CD14-positive monocyte (primary cell): ENCODE measurements around the gene DAPK1. TPM values are rescaled to one million over a fixed set of nuclear protein-coding genes. Genes with fewer than 3 reads are reported as not detected.

ENCODE experiments used
- DNase-seq, 3 donors: peaks; one replicate each; pipeline ENCODE4 v3.0.0-alpha.2; 2011 to 2022
- H2AFZ ChIP-seq: 2 replicates; pipeline ENCODE4 v1.6.0; 2012; ENCODE audit warnings: mild to moderate bottlenecking, low read depth, low read length, inconsistent platforms; ENCODE audit not compliant: insufficient read depth, poor library complexity, severe bottlenecking
- H3K27ac ChIP-seq, 2 donors: 1 replicate in 1 of 2; 2 replicates in 1 of 2; pipeline ENCODE4 v1.5.1; 2012 to 2013; ENCODE audit warnings: low read length in 2 of 2, control low read depth in 1 of 2, inconsistent platforms in 1 of 2, low read depth in 1 of 2, mild to moderate bottlenecking in 1 of 2
- H3K27me3 ChIP-seq, 2 donors: one replicate each; pipeline versions ENCODE4 v1.6.0 to v1.6.1; 2011 to 2013; ENCODE audit warnings: low read length in 2 of 2; ENCODE audit not compliant: control insufficient read depth in 2 of 2, insufficient read depth in 2 of 2
- H3K36me3 ChIP-seq, 2 donors: replicated peaks in 1 of 2; 1 replicate in 1 of 2; 2 replicates in 1 of 2; pipeline versions ENCODE4 v1.5.1 to v1.6.1; 2012 to 2013; ENCODE audit warnings: low read length in 2 of 2, control low read depth in 1 of 2, inconsistent platforms in 1 of 2, mild to moderate bottlenecking in 1 of 2; ENCODE audit not compliant: insufficient read depth in 2 of 2, control insufficient read depth in 1 of 2
- H3K4me1 ChIP-seq, 2 donors: 1 replicate in 1 of 2; 2 replicates in 1 of 2; pipeline versions ENCODE4 v1.5.1 to v1.6.1; 2012 to 2013; ENCODE audit warnings: low read length in 2 of 2, control low read depth in 1 of 2, inconsistent platforms in 1 of 2, mild to moderate bottlenecking in 1 of 2, moderate library complexity in 1 of 2; ENCODE audit not compliant: insufficient read depth in 2 of 2, control insufficient read depth in 1 of 2
- H3K4me2 ChIP-seq: replicated peaks from 2 replicates; pipeline ENCODE3; 2012; ENCODE audit warnings: low read length, moderate library complexity, mild to moderate bottlenecking; ENCODE audit not compliant: poor library complexity, severe bottlenecking; ENCODE audit errors: extremely low read depth
- H3K4me3 ChIP-seq, 3 experiments: fragments of 200-600 bp in 1 of 3; sonication (generic) in 1 of 3; replicated peaks in 1 of 3; 1 replicate in 2 of 3; 2 replicates in 1 of 3; pipeline ENCODE4 v1.5.1; 2011 to 2013; ENCODE audit warnings: low read length in 3 of 3, mild to moderate bottlenecking in 3 of 3, control low read depth in 2 of 3, low read depth in 2 of 3, inconsistent platforms in 1 of 3, moderate library complexity in 1 of 3
- H3K79me2 ChIP-seq: 2 replicates; pipeline ENCODE4 v1.6.0; 2012; ENCODE audit warnings: mild to moderate bottlenecking, control low read depth, inconsistent platforms, low read length, moderate library complexity; ENCODE audit not compliant: insufficient read depth
- H3K9ac ChIP-seq: 2 replicates; pipeline ENCODE4 v1.6.0; 2017; ENCODE audit warnings: low read length, mild to moderate bottlenecking; ENCODE audit not compliant: insufficient read depth, poor library complexity, severe bottlenecking
- H3K9me3 ChIP-seq, 2 donors: replicated peaks in 1 of 2; 1 replicate in 1 of 2; 2 replicates in 1 of 2; pipeline versions ENCODE4 v1.5.1 to v1.6.1; 2012 to 2013; ENCODE audit warnings: low read length in 2 of 2, control low read depth in 1 of 2; ENCODE audit not compliant: control insufficient read depth in 1 of 2, insufficient read depth in 1 of 2
- H4K20me1 ChIP-seq: 2 replicates; pipeline ENCODE4 v1.6.0; 2012; ENCODE audit warnings: mild to moderate bottlenecking, low read length, control low read depth, moderate library complexity; ENCODE audit not compliant: insufficient read depth
- H3K27ac Mint-ChIP-seq, 7 donors: one replicate each; pipeline ENCODE4 v1.8.0; 2020; ENCODE audit warnings: mild to moderate bottlenecking in 7 of 7, mixed read lengths in 7 of 7, moderate library complexity in 6 of 7, inconsistent platforms in 2 of 7
- H3K27me3 Mint-ChIP-seq, 3 donors: one replicate each; pipeline ENCODE4 v1.8.0; 2021 to 2022; ENCODE audit warnings: low read depth in 3 of 3, mild to moderate bottlenecking in 3 of 3, mixed read lengths in 3 of 3, moderate library complexity in 3 of 3, inconsistent platforms in 1 of 3
- H3K36me3 Mint-ChIP-seq, 2 donors: one replicate each; pipeline ENCODE4 v1.8.0; 2020; ENCODE audit warnings: mixed read lengths in 2 of 2, inconsistent platforms in 1 of 2, mild to moderate bottlenecking in 1 of 2
- H3K4me1 Mint-ChIP-seq: one replicate; pipeline ENCODE4 v1.8.0; 2020; ENCODE audit warnings: mild to moderate bottlenecking, mixed read lengths
- H3K4me3 Mint-ChIP-seq, 2 donors: one replicate each; pipeline ENCODE4 v1.8.0; 2020; ENCODE audit warnings: mild to moderate bottlenecking in 2 of 2, mixed read lengths in 2 of 2, moderate library complexity in 1 of 2
- H3K9me3 Mint-ChIP-seq, 7 donors: one replicate each; pipeline ENCODE4 v1.8.0; 2020 to 2022; ENCODE audit warnings: mixed read lengths in 7 of 7, mild to moderate bottlenecking in 6 of 7, moderate library complexity in 6 of 7, inconsistent platforms in 2 of 7
- WGBS: methylation state at CpG from one replicate; pipeline ENCODE4 v1.1.5; 2013; ENCODE audit warnings: missing lambda C conversion rate; ENCODE audit not compliant: insufficient coverage; 5-methylcytosine and 5-hydroxymethylcytosine counted together
- intact Hi-C, 2 donors: fragments of 100-400 bp; cut with micrococcal nuclease; formaldehyde crosslinking; loops; one replicate each; pipeline versions ENCODE4 v1.15.0 to v1.15.1; 2023
- polyA plus RNA-seq, 3 donors: library from polyadenylated mRNA; depleted of rRNA in 1 of 3; unstranded in 2 of 3; stranded (reverse) in 1 of 3; fragments of 300-500 nt in 2 of 3; fragments of >200 nt in 1 of 3; fragmentation: Illumina TruSeq in 2 of 3; gene quantifications; 1 replicate in 2 of 3; 2 replicates in 1 of 3; pipeline ENCODE4 v1.2.3, GENCODE V29; 2012 to 2021
- TF ChIP-seq, protein P1 (sequence below): fragments of 200-600 bp; IDR thresholded peaks from one replicate; pipeline ENCODE4 v1.8.0; 2022; ENCODE audit warnings: antibody characterized with exemption, mild to moderate bottlenecking

Gene DAPK1
- polyA plus RNA-seq, 3 donors: 24.1 to 102 (median 44.4) TPM

DNA sequence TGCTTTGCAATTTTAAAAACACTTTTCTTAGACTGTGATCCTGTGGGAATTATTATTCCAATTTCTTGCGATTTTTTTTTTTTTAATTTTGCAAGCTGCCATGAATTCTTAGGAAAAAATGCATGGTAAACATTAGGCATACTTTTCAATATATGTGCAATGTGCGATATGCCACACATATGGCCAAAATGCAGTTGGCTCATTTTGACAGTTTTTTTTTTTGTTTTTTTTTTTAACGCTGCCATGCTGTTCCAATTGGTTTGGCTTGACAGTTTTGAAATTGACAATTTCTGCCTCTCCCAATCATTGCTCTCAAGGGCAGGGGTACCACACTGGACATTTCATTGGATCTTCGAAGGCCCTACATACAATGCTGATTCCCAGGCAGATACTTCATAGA, 36.4 kb downstream of the DAPK1 start:
- Histone ChIP-seq H3K9me3 (no peaks in the 10 kb centered on the region), H3K79me2 (peaks cover 31% of the 10 kb centered on the region), H3K27me3 (no peaks in the 10 kb centered on the region), H4K20me1 (peaks cover 75% of the 10 kb centered on the region), H3K4me2 (no peak overlapping the region), H3K9ac (no peak overlapping the region), H3K4me1 (peaks cover 25 to 28% of the 10 kb centered on the region in 2 donors), H3K36me3 (no peaks in the 10 kb centered on the region), H3K27ac (no peak overlapping the region), H2AFZ (no peak overlapping the region), H3K4me3 (no peak overlapping the region)
- Mint-ChIP-seq H3K27ac (no peak overlapping the region), H3K4me1 (peaks cover 35% of the 10 kb centered on the region), H3K27me3 (peaks cover 0 to 2% (median 0%) of the 10 kb centered on the region in 3 donors), H3K36me3 (peaks cover 16 to 30% of the 10 kb centered on the region in 2 donors), H3K4me3 (no peak overlapping the region), H3K9me3 (no peaks in the 10 kb centered on the region)
- intact Hi-C loops: no loop called here
- TF ChIP-seq, protein P1, sequence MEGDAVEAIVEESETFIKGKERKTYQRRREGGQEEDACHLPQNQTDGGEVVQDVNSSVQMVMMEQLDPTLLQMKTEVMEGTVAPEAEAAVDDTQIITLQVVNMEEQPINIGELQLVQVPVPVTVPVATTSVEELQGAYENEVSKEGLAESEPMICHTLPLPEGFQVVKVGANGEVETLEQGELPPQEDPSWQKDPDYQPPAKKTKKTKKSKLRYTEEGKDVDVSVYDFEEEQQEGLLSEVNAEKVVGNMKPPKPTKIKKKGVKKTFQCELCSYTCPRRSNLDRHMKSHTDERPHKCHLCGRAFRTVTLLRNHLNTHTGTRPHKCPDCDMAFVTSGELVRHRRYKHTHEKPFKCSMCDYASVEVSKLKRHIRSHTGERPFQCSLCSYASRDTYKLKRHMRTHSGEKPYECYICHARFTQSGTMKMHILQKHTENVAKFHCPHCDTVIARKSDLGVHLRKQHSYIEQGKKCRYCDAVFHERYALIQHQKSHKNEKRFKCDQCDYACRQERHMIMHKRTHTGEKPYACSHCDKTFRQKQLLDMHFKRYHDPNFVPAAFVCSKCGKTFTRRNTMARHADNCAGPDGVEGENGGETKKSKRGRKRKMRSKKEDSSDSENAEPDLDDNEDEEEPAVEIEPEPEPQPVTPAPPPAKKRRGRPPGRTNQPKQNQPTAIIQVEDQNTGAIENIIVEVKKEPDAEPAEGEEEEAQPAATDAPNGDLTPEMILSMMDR: no peak
- 88% methylated on average over 1 of the region's 4 CpGs for WGBS
- no peak for DNase-seq

DNA sequence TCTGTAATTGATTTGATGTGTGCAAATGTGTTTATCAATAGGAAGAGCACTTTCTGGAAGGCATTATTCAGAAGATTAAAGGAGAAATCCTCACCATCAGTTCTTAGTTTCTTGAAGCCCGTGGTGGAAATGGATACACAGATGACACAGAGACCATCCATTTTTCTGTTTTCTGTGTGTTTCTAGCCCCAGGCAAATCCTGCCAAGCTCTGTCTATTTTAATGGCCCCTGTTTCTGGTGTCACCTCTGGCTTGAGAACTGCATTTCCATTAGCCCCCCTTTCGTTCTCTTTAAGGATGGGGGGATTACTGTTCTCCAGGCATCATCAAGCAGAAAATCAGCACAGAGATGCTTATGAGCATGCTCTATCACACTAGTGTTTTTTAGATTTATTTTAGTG, 37.3 kb downstream of the DAPK1 start:
- H3K36me3 ChIP-seq: peaks cover 0 to 8% of the 10 kb centered on the region in 2 donors
- peaks cover 25% of the 10 kb centered on the region for H3K4me1 Mint-ChIP-seq
- peaks cover 21 to 37% of the 10 kb centered on the region in 2 donors for H3K36me3 Mint-ChIP-seq
- no peak for DNase-seq
- intact Hi-C loops: no loop called here
- H3K4me3 Mint-ChIP-seq: no peak overlapping the region
- H3K9me3 Mint-ChIP-seq: no peaks in the 10 kb centered on the region
- H3K4me3 ChIP-seq: no peak overlapping the region
- peaks cover 17 to 19% of the 10 kb centered on the region in 2 donors for H3K4me1 ChIP-seq
- H3K27ac Mint-ChIP-seq: peak overlapping the region in 1 of 7 donors; percentile 33
- TF ChIP-seq, protein P1: no peak
- peaks cover 75% of the 10 kb centered on the region for H4K20me1 ChIP-seq
- H3K27me3 Mint-ChIP-seq: peaks cover 0 to 2% (median 0%) of the 10 kb centered on the region in 3 donors
- no peak overlapping the region for H3K4me2 ChIP-seq
- no peaks in the 10 kb centered on the region for H3K27me3 ChIP-seq
- peaks cover 31% of the 10 kb centered on the region for H3K79me2 ChIP-seq
- H2AFZ ChIP-seq: no peak overlapping the region
- no peak overlapping the region for H3K9ac ChIP-seq
- H3K9me3 ChIP-seq: no peaks in the 10 kb centered on the region
- H3K27ac ChIP-seq: no peak overlapping the region
- WGBS: 100% methylated on average over 1 of the region's 2 CpGs
